HG03135 (cell line): ENCODE measurements around the gene RASSF1.

Source experiments
- ATAC-seq: cut with Tn5 transposase; IDR thresholded peaks from one replicate; pipeline ENCODE4 v1.9.1; 2021; ENCODE audit warnings: mild to moderate bottlenecking, moderate library complexity; ENCODE audit not compliant: unreplicated experiment

RASSF1 gene

GRCh38 chr3:50345008-50345407, 4.4 kb upstream of the RASSF1 start:
- no peak for ATAC-seq

DNA sequence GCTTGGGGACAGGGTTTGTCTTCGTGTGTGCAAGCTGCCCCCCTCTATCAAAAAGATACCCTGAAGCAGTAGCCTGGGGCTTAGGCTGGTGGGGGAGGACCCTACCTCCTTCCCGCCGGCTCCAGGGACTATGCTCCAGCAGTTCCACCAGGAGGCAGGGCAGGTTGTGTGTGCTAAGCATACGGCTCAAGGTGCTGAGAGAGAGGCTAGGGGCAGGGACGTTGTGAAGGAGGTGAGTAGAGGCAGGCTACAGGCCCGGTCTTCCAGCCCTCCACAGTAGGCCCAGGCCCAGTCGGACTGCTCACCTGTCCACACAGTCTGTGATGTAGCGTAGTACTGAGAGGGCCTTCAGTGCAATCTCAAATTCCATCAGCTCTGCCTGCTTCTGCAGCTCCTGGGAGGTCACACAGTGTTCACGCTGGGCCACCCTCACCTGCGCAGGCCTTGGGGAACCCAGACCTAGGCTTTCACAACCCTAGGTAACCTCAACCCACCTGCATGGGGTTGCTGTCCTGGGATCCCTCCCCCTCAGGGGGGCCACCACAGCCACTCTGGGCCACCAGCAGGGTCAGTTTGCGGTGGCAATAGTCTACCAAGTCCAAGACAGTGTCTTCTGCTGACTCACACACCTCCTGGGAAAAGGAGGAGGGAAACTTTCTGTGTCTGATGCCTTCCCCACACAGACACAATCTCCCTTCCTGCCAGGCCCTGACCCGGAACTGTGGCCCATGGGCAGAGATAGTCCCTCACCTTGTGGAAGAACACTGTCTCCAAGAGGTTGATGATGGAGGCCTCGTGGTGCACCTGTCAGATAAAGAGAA, 2.4 kb upstream of the RASSF1 start:
- no peak for ATAC-seq

GRCh38 chr3:50341996-50342650, 1.5 kb upstream of the RASSF1 start:
- ATAC-seq: no peak

- ATAC-seq: no peak
These were observed 901 bp upstream of the RASSF1 start for GRCh38 chr3:50341537-50341936.

- ATAC-seq: no peak
These were observed 539 bp downstream of the RASSF1 start for GRCh38 chr3:50340147-50340447.

DNA sequence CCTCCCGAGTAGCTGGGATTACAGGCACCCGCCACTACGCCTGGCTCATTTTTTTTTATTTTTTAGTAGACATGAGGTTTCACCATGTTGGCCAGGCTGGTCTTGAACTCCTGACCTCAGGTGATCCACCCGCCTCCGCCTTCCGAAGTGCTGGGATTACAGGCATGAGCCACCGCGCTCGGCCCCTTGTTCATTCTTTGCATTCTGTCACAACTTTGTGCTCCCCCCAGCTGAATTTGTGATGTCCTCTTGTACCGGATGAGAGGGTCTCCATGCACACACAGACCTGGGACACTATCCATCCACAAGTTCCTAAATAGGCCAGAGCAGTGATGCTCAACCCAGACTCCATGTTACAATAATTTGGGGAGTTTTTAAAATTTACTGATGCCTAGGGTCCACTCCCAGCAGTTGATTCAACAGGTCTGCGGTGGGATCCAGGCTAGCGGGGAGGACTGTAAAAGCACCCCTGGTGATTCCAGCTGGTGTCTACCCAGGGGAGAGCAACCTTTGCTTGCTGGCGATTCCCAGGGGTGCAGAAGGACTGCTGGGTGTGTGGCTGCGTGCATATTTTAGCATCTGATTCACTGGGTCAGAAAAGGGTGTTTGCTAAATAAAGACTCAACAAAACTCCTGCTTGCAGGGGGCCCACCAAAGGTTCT, 1.0 kb downstream of the RASSF1 start:
- no peak for ATAC-seq

DNA sequence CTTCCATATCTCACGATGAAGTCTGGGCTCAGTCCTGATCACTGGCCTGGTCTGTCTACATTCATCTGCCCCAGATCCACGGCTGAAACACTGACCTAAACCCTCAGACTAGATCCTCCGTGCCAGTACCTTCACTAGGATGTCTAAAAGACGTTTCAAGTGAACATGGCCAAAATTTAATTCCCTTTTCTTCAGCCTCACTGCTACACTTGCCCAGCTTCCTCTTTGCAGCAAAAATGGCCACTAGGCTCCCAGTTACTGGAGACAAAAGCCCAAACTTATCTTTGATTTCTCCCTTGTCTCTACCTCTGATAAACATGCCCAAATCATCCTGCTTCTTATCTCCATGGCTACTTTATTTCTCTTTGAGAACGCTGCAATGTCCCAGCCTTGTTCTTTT, 1.7 kb downstream of the RASSF1 start:
- ATAC-seq: no peak

- ATAC-seq: peak; percentile 67
These were observed 3.3 kb downstream of the RASSF1 start for GRCh38 chr3:50337175-50337861.

- ATAC-seq: peak; percentile 27
These were observed 4.0 kb downstream of the RASSF1 start for GRCh38 chr3:50336452-50337174.

GRCh38 chr3:50334339-50335075, 6.1 kb downstream of the RASSF1 start:
- no peak for ATAC-seq

DNA sequence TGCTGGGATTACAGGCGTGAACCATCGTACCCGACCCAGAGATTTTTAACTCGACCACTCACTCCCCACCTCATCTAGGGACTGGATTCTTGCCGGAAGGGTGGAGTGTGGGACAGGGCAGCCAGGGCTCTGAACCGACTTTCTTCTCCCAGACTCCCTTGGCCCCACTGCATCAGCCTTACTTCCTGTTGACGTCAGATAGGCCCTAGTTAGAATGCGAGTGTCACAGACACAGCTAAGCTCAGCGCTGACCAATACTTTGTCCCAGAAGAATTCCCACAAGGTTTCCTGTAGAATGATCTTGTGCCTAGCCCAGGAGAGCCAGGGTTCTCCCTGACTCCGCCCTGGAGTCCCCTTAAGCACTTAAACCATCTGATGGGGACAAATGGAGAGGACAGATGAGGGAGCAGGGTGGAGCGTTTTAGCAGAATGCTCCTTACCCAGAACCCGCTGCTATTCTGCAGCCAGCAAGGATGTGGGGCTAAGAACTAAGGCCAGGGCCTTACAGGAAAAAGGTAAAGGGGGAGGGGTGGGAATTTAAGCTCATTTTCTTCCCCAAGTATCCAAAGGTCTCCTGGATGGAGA, 6.8 kb downstream of the RASSF1 start:
- no peak for ATAC-seq

DNA sequence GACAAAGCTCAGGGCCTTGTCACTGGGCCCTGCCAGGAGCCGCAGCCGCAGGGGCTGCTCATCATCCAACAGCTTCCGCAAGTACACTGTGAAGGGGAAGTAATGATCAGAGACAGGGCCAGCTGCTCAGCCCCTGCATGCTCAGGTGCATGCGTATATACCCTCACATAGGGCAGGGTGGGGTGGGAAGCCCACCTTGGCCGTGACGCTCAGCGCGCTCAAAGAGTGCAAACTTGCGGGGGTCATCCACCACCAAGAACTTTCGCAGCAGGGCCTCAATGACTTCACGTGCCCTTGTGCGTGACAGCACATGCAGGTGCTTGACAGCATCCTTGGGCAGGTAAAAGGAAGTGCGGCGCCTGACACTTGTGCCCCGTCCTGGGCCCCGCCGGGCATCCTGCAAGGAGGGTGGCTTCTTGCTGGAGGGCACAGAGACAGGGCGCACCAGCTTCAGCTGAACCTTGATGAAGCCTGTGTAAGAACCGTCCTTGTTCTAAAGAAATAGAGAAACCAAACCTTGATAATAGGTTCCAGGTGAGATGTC, 9.2 kb downstream of the RASSF1 start:
- ATAC-seq: no peak

- ATAC-seq: no peak
These were observed 10.3 kb downstream of the RASSF1 start for GRCh38 chr3:50330330-50330729.

DNA sequence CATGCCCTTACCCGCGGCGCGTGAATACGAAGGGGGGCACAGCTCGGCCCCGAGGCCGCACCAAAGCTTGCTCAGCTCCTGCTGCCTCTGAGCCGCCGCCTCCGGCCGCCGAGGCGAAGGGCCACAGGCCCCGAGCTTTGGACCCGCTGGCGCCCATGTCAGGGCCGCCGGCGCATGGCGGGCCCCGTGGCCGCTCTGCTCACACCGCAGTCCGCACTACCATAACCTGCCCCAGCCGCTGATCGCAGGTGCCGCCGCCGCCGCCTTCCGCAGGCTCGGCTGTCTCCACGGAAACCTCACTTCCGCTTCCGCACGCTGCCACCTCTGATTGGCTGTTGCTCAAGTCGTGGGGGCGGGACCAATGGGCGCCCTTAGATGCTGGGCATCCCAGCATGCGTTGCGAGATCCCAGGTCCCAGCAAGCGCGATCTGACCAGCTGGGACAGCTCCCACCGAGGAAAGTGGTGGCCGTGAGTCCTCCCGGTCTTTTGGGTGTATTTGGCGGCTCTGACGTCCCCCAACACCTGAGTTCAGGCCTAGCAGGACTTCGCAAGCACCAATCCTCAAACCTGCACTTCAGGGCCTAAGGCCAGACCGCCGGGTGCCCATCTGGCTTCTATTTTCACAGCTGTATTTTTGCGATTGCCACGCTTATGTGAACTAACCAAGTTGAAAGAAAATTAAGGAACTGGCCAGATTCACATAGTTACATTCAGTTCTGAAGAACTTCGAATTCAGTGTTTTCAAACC, 12.5 kb downstream of the RASSF1 start, which contains the start of gene TUSC2:
TUSC2 (minus strand) TSS at position 281 of the 749 bp plus-strand sequence; CDS start at position 157, 124 bp downstream.
- ATAC-seq: peak; percentile 76

DNA sequence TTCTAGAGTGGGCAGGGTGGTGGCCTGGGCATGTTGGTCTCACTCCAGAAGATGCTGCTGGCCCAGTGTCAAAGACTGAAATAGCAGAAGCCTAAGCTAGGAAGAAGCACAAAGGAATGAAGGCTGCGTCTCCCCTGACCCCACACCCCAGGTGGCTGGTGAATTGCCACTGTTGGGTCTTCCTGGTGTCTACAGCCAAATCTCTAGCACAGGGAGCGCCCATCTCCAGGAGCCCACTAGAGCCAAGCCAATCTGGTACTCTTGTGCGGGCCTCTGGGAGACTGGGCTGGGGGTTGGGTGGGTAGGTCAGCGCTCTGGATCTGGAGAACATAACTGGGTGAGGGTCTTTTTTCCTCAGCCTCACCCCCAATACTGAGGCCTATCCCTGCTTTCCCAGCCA, 13.5 kb downstream of the RASSF1 start:
- no peak for ATAC-seq

DNA sequence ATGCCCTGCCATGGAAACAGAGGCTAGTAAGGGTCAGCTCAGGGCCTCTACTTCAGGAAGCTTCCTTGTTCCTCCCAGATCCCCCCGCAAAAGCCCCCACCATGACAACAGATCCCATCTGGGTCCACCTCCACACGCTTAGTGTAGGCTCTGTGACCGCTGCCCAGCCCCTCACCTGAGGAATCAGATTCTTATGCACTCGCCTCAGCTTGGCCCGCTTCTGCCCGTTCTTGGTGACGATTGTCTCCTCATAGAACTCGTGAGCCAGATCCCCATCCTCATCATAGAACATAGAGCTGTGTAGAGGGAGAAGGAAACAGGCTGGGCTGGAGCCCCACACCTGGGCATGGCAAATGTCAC, 14.5 kb downstream of the RASSF1 start:
- ATAC-seq: no peak

GRCh38 chr3:50325497-50326181, 15.0 kb downstream of the RASSF1 start:
- ATAC-seq: no peak

- ATAC-seq: no peak
These were observed 15.5 kb downstream of the RASSF1 start for GRCh38 chr3:50325113-50325480.
